Lower lobe of right lung (tissue), 2 donors: Measurements from ENCODE around the gene ACTG2. TPM values are rescaled to one million over a fixed set of nuclear protein-coding genes. Genes with fewer than 3 reads are reported as not detected.
A peak's percentile ranks its signal among the peaks of the same experiment; 100 is the strongest.
"Not testable (repeated sequence)": the region's sequence is repeated elsewhere in the genome, so short reads cannot be mapped to it uniquely, and the experiment has no call there.

Experiments used
- ATAC-seq, 2 donors: fragments of 200-7000 bp; cut with Tn5 transposase; one replicate each; pipeline ENCODE4 v1.9.1; 2020 to 2022; ENCODE audit warnings: mild to moderate bottlenecking in 2 of 2, moderate library complexity in 2 of 2
- DNase-seq: peaks from one replicate; pipeline ENCODE4 v3.0.0-alpha.2; 2020
- H3K27ac ChIP-seq: fragments of 200-600 bp; one replicate; pipeline ENCODE4 v1.8.0; 2022
- H3K27me3 ChIP-seq: fragments of 200-600 bp; one replicate; pipeline ENCODE4 v1.8.0; 2022; ENCODE audit warnings: low read depth
- H3K36me3 ChIP-seq: fragments of 200-600 bp; one replicate; pipeline ENCODE4 v1.8.0; 2022; ENCODE audit warnings: mild to moderate bottlenecking
- H3K4me1 ChIP-seq: fragments of 200-600 bp; one replicate; pipeline ENCODE4 v1.8.0; 2022
- H3K4me3 ChIP-seq: fragments of 200-600 bp; one replicate; pipeline ENCODE4 v1.8.0; 2022; ENCODE audit warnings: mild to moderate bottlenecking
- H3K9me3 ChIP-seq: fragments of 200-600 bp; one replicate; pipeline ENCODE4 v1.8.0; 2022
- intact Hi-C: fragments of 100-400 bp; cut with DNase I; formaldehyde crosslinking; loops from one replicate; pipeline ENCODE4 v1.11.0; 2022
- total RNA-seq: library from RNA; stranded (reverse); fragmentation: NEBNext Ultra II Directional; extraction: Animal tissue kit (Norgen Biotek cat#: 25700); gene quantifications from one replicate; pipeline ENCODE4 v1.2.1, GENCODE V29; 2021
- TF ChIP-seq, protein P1 (sequence below): fragments of 200-600 bp; IDR thresholded peaks from one replicate; pipeline ENCODE4 v1.8.0; 2022; ENCODE audit warnings: antibody characterized with exemption, mild to moderate bottlenecking
- donor health status: DM: no; HTN: yes; CAD: no; lungs with severe emphysema.

ACTG2 gene
- total RNA-seq, 1 donor from 2014 or later = 22.2 TPM

DNA sequence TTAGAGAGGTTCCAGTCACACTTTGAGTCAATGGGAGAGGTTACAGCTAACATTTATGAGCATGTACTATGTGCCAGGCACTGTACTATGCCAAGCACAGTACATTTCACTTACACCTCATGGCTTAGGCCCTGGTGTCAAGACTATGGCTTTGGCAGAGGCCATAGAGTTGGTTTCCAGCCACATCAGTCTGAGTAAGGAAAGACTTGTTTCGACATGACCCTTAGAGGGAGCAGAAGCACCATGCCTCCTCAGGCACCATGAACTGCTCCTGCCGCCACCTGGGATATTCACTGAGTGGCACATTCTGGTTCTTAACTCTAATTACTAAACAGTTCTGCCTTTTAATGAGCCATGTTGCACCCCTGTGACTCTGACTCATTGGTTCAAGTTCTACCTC lies 46.6 kb downstream of the ACTG2 start:
- Histone ChIP-seq H3K27ac (no peak overlapping the region), H3K9me3 (no peaks in the 10 kb centered on the region), H3K27me3 (no peaks in the 10 kb centered on the region), H3K4me3 (no peak overlapping the region), H3K4me1 (peaks cover 9% of the 10 kb centered on the region), H3K36me3 (peaks cover 53% of the 10 kb centered on the region)
- intact Hi-C loops = no loop called here
- DNase-seq = peak; percentile 53
- peak; percentile 90 to 94 for ATAC-seq
- TF ChIP-seq, protein P1, sequence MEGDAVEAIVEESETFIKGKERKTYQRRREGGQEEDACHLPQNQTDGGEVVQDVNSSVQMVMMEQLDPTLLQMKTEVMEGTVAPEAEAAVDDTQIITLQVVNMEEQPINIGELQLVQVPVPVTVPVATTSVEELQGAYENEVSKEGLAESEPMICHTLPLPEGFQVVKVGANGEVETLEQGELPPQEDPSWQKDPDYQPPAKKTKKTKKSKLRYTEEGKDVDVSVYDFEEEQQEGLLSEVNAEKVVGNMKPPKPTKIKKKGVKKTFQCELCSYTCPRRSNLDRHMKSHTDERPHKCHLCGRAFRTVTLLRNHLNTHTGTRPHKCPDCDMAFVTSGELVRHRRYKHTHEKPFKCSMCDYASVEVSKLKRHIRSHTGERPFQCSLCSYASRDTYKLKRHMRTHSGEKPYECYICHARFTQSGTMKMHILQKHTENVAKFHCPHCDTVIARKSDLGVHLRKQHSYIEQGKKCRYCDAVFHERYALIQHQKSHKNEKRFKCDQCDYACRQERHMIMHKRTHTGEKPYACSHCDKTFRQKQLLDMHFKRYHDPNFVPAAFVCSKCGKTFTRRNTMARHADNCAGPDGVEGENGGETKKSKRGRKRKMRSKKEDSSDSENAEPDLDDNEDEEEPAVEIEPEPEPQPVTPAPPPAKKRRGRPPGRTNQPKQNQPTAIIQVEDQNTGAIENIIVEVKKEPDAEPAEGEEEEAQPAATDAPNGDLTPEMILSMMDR = peak; percentile 24

DNA sequence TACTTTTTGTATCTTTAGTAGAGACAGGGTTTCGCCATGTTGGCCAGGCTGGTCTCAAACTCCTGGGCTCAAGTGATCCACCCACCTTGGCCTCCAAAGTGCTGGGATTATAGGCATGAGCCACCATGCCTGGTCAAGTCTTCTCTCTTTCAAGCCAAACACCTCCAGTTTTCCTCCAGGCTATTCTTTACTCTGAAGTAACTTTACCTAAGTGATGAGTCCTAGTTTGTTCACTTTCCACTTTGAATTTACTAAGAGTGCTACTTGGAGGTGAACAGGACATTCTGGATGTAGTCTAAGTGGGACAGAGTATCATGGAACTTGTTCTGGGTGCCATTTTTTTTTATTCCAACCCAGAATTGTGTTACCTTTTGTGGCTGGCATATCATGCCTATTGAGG lies 47.3 kb downstream of the ACTG2 start:
- H3K4me1 ChIP-seq, H3K27me3 ChIP-seq, intact Hi-C loops, H3K9me3 ChIP-seq, H3K27ac ChIP-seq, ATAC-seq, DNase-seq, H3K4me3 ChIP-seq: not testable (repeated sequence)
- peaks cover 54% of the 10 kb centered on the region for H3K36me3 ChIP-seq

DNA sequence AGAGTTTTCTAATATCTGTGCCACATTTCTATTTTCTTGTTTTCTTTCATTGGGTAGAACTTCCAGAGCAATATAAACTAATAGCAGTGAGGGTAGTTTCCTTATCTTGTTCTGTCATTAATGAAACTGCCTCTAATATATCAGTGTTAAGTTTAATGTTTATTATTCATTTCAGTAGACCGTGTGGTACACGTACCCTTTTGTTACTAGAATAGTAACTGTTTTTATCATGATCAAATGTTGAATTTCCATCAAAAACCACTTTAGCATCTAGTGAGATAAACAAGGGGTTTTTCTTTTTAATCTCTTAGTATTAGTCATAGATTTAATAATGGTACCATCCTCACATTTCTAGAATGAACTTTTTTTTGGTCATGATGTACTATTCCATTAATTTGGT lies 49.9 kb downstream of the ACTG2 start:
- intact Hi-C loops = no loop called here
- Histone ChIP-seq H3K9me3 (no peaks in the 10 kb centered on the region), H3K27me3 (no peaks in the 10 kb centered on the region), H3K4me1 (peaks cover 9% of the 10 kb centered on the region), H3K4me3 (no peak overlapping the region), H3K36me3 (peaks cover 54% of the 10 kb centered on the region), H3K27ac (no peak overlapping the region)
- DNase-seq (no peak), ATAC-seq (no peak)
- TF ChIP-seq, protein P1 = no peak

DNA sequence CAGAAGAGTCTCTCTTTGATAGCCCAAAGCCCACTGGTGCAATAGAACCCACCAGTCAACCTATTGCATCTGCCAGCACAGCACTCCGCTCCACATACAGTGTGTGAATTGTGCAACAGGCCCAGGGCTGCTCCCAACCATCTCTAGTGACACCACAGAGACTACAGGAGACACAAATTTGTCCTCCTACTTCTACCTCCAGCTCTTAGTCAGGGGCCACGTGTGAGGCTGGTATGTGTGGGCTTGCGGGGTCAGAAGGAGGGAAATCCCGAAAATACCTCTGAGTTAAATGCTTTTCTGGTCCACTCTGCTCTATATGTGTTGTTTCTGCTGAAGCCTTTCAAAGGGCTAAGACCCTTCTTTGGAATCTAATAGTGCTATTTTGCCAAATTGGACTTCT lies 51.9 kb downstream of the ACTG2 start:
- no peak overlapping the region for H3K4me3 ChIP-seq
- TF ChIP-seq, protein P1 = no peak
- peaks cover 68% of the 10 kb centered on the region for H3K36me3 ChIP-seq
- no peak overlapping the region for H3K27ac ChIP-seq
- peaks cover 20% of the 10 kb centered on the region for H3K4me1 ChIP-seq
- intact Hi-C loops = no loop called here
- no peak for ATAC-seq
- DNase-seq = no peak
- H3K9me3 ChIP-seq = no peaks in the 10 kb centered on the region
- H3K27me3 ChIP-seq = no peaks in the 10 kb centered on the region

DNA sequence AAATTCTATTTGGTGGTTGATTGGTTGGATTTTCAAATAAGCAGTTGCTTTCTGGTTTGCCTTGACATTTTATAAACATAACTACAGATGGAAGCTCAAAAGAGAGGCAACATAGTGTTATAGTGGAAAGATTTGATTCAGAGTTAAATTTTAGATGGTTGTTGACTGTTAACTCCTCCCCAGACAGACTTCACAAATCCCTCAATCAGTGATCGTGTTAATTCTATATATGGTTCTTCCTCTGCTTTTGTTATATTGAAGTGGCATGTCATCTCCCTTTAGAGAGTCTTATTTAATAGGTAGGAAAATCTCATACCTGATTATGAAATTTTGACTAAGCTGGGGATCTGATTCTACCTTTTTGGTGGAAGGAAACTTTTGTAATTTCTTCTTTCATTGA lies 53.4 kb downstream of the ACTG2 start:
- H3K27ac ChIP-seq = no peak overlapping the region
- TF ChIP-seq, protein P1 = no peak
- intact Hi-C loops = no loop called here
- H3K27me3 ChIP-seq = no peaks in the 10 kb centered on the region
- H3K9me3 ChIP-seq = no peaks in the 10 kb centered on the region
- H3K4me1 ChIP-seq = peaks cover 20% of the 10 kb centered on the region
- H3K36me3 ChIP-seq = peaks cover 80% of the 10 kb centered on the region
- no peak for ATAC-seq
- H3K4me3 ChIP-seq = no peak overlapping the region
- no peak for DNase-seq

DNA sequence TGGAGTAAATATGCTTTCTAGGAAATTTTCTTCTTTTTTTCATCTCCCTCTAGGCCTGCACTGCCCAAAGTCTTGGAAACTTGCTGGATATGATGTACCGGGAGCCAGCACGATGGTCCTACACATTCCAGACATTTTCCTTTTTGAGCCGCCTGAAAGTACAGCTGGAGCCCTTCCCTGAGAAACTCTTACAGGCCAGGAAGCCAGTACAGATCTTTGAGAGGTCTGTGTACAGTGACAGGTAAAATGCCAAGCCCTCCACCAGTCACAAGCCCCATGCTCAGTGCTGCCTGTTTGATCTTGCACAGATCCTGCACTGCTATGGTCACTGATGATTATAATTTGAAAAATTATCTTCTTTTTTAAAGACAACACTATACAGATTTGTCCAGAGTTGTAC lies 53.9 kb downstream of the ACTG2 start:
- ATAC-seq (peak; percentile 43 to 48), DNase-seq (no peak)
- H3K4me1 ChIP-seq = peaks cover 22% of the 10 kb centered on the region
- no peak overlapping the region for H3K4me3 ChIP-seq
- TF ChIP-seq, protein P1 = no peak
- H3K27me3 ChIP-seq = no peaks in the 10 kb centered on the region
- H3K27ac ChIP-seq = no peak overlapping the region
- peaks cover 82% of the 10 kb centered on the region for H3K36me3 ChIP-seq
- intact Hi-C loops = no loop called here
- H3K9me3 ChIP-seq = no peaks in the 10 kb centered on the region
